Stimulated activated CD8-positive, alpha-beta memory T cell treated with anti-CD3 and anti-CD28 coated beads, Interleukin-4, amount 100 ng/mL, for 1 hour (primary cell): ENCODE data around the gene CACNG5.

Experiments
- DNase-seq, 2 donors: peaks; one replicate each; pipeline ENCODE4 v3.0.0-alpha.2; 2020; ENCODE audit warnings: low read depth in 2 of 2, low spot score in 1 of 2

The CACNG5 gene

DNA sequence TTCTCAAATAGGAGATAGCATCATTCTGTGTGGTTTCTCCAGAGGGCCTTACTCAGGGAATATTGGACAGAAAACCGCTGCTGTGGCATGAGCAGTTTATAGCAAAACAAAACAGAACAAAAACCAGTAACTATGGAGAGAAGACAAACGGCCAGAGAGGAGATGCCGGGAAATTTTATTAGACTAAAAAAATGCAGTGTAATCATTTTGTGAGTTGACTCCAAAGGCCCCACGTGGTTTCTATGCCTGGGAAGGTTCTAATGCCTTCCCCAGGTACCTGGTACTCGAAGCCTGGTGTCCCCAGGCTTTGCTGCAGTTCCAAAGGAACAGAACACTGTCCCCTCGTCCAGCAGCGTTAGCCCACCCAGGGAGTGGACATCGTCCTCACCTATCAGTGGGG lies 12.9 kb upstream of the CACNG5 start:
- no peak for DNase-seq

DNA sequence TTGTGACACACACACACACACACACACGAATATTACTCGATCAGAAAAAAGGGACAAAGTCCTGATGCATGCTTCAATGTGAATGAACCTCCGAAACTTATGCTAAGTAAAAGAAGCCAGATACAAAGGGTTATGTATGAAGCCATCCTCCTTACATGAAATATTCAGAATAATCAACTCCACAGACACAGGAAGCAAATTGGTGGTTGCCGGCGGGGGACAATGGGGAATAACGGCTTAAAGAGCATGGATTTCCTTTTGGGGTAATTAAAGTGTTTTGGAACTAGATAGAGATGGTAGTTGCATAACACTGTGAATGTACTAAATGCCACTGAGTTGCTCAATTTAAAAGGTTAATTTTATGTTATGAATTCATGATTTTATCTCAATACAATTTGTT lies 8.1 kb upstream of the CACNG5 start:
- no peak for DNase-seq

DNA sequence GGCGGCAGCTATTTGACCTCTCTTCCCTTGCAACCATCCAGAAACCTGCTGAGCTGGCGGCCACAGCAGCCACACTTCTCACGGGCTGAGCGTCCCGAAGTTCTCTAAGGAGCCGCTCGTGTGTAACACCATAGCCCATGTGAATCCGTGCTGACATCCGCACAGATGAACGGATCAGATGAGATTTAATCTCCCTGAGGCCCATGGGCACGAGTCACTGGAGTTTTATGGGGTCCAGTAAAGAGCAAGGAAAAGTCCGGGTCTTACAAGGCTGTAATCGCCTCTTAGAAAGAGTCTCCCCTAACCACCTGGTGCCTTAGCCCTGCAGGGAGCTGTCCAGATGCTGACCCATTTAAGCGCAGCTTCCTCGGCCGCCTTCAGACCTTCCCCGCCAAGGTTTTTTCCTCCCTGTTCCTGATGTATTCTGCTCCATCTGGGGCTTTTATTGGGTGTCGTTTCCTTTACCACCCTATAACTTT lies 5.5 kb upstream of the CACNG5 start:
- no peak for DNase-seq

DNA sequence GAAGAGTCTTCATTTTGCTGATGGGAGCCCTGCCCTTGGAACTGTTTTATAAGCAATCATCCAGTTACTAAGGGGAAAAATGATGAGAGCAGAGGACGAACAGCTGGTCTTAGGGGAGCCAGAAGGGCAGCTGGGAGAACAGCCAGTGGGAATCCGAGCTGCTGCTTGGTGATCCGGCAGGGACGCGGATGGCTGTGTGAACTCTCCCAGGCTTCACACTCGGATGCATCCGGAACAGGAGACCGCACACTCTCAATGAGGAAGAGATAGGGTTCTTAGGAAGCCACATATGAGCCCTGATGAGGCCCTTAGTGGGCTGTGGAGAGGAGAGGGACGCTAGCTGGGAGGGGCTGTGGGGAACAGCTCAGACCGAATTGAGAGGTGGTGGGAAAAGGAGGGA lies 5.0 kb upstream of the CACNG5 start:
- no peak for DNase-seq

DNA sequence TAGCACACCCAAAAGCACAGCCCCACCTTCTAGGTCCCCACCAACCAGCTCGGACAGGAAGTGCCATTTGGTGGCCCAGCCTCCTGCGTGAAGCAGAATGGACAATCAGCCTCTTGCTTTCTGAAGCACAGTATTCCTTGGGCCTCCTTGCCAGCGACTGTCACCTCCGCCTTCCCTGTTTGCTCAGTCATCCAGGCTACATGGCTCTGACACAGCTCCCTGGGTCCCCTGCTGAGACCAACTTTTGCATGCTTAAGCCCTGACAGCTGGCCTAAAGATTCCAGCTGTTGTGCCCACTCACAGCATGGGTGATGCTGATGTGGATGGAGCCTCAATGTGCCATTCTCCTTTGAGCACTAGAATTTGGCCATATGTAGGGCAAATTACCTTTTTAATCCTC lies 4.5 kb upstream of the CACNG5 start:
- DNase-seq, result no peak

DNA sequence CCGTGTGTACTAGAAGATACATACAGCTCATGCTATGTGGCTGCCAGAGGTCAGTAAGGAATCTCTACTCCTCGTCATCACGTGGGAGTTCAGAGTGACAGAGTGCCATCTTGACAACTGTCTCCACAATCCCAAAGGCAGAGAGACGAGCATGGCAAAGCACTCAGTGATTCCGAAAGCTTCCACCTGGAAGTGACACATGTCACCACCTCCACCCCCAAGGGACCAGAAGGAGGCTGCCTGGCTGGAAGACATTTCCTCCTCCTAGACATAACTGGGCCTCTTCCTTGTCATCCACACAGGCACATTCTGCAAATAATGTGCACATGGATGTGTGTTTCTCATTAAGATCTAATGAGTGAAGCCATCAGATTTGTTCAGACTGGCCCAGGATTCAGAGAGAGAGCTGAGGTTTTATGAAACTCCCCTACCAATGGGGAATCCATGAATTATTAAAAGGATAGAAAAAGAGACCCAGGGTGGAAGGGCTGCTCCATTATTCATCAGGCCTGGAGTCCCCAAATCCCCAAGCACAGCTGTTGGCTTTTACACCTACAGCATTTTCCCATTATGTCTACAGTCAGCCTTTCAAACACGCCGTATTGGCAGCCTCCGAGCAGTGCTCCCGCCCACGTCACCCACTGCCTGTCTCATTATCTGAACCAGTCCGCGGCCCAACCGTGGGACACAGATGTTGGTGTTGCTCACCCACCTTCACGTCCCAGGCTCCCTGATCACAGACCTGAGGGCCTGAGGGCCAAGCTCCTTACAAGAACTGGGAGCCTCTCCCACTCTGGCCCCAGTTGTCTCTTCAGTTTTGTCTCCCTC lies 3.3 kb upstream of the CACNG5 start:
- no peak for DNase-seq

DNA sequence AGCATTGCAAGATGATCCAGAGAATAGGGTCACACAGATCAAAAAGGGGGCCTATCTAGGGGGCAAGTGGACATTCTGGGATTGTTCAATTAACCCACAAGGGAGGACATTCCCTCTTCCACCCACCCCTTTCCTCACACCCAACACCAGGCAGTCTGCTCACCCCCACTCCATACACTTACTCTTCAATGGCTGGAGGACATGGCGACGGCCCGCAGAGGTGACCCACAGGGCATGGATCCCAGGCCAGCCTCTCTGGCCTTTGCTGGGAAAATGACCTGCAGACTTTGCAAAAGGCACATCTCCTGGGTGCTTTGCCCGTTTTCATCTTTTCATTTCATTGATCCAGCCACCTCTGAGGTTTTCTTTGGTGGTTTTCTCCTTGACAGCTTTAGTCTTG lies 1.7 kb upstream of the CACNG5 start:
- no peak for DNase-seq

DNA sequence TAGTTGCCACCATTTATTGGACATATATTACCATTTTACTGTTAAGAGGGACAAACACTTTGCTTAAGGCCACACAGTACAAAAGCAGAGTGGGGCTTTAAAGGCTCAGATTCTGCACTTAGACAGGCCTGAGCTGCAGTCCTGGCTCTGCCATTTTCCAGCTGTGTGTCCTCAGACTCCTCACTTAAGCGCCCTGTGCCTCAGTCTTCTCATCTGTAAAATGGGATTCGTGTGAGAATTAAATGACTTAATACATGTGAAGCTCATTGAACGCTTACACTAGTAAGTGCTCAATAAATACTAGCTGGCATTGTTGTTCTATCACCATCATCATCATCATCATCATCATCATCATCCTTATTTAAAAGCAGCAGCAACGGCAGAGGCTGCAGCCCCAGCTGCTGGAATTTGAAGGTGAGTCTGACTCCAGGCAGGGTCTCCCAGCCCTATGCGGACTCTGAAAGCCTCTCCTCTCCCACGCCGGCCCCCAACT lies 445 bp upstream of the CACNG5 start:
- DNase-seq, result no peak

DNA sequence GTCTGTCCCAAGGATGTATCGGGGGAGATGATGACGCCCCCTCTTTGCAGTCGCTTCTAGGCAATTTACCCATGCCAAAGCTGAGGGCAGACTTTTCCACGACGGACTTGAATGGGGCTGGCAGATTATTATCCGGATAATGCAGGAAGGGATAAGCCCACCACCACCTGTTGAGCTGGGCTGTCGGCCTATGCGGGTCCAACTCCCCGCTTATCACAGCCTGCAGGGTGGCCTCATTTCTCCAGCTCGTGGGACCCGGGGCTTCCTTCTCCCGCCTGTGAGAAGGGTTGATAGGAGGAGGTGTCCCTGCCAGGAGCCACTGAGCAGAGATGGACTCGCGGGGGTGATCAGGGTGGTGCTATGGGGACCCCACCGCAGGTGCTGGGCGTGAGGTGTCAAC lies 559 bp downstream of the CACNG5 start:
- DNase-seq, result no peak

DNA sequence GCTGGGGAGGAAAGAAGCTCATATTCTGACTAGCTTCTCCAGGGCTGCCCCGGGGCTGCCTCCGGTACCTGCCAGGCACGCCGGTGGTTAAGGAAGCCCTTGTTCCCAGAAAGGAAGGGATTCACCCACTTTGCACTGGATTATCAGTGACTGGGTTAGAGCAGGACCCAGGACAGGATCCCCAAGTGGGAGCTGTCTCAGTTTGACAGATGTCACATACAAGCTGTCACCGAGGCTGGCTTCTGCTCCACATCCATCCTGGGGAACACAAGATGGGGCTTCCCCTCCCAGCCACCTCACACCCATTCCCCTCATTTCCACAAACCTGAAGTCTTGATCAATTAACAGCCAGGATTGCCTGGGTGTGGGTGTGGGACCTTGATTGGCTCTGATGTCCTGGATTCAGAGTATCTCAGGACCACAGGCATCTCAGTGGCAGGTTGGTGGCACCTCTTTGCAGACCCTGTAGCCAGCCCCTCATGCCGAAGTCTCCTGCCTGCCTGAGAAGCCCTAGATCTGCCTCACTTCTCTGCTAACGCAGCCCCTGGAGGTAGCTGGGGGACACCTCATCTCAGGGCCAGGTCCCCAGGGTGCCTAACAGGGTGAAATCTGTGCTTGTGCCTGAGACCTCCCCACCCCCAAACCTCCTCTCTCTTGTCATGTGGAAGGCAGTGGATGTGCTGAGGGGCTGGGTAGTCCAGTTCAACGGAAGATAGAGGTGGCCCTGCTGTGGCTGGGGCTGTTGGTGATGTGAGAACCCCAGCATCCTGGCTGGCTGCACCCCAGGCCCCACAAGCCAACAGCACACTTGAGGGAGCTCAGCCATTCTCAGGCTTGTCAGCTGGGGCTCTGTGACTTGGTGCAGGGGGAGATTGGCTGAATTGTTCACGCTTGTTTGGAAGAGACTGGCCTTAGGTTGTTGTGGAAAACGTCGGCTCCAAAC lies 1.4 kb downstream of the CACNG5 start:
- no peak for DNase-seq

DNA sequence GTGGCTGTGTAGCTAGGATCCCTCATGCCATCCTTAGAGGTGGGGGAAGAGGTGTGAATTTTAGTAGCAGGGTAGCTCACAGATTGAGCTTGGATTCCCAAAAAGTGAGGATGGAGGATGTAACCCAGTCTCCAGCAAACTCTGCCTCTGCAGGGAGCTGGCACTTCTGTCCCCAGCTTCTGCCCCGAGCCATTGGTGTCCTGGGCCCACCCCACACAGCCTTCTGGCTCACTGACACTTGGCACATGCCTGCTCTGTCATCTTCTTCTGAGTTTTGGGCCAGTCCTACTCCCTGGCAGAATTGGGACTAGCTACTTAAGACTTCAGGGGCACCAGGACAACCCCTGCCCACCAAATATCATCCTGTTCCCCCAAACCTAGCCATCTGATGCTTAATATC lies 2.3 kb downstream of the CACNG5 start:
- DNase-seq, result no peak

DNA sequence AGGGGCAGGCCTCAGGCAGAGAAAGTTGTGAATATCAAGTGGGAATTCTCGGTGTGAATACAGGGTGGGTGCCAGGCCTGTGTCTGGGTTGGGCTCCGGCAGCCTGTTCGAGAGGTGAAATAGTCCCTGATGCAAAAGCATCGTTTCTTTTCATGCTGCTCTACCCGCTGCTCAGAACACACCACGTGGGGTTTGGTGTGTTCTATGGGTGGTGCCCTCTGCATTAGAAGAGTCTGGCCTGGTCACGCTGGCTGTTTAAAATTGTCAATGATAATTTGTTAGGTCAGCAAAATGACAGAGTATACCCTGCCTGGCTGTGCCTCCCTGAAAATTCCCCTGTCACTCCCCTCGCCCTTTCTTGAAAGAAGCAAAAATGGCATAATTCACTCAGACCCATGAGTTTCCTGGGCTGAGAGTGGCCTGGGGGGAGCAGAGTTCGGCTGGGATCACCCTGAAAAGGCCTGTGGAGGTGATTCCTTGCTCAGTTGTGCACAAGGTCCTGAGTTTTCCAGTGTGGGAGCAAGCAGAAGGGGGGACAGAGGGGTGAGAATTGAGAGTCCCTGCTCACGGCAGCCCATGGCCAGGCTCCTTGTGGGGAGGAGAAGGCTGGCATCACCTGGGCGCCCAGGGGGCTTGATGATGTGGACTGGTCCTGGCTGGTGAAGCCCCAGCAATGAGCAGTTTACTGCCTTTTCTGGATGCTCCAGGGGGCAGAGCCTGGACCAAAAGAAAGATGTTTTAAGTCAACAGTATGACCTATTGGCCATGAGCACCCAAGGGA lies 3.2 kb downstream of the CACNG5 start:
- DNase-seq, result no peak

DNA sequence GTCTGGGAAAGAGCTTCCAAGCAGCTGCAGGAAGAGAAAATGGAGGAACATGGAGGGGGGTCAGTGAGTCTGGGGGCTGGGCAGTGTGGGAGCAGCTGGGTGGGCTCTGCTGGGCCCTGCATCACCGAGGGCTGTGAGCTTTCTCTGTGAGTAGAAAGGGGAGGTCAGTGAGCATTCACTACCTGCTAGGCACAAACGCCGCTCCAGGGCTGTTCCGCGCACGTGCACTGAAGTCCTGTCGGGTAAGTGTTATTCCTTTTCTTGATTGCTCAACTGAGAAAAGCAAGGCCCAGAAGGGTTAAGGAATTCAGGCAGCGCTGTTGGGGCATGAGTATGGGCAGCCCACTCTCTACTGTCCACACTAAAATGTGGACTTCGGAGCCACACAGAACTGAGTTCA lies 4.7 kb downstream of the CACNG5 start:
- no peak for DNase-seq

DNA sequence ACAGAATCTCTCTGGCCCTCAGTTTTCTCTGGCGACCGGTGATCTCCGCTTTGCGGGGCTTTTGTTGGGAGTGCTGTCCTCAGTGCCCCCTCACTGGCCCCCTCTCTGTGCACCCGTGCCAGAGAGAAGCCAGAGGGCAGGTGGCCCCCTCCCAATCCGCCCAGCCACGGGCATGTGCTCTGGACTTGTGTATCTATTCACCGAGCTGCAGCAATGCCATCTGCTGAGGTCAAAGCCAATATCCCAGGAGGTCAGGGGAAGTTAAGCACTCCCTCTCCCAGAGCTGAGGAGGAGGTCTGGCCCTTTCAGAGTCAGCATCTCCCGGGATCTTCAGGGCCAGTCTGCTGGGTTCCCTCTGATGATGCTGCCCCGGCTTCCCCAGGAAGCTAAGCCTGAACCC lies 5.1 kb downstream of the CACNG5 start:
- no peak for DNase-seq

DNA sequence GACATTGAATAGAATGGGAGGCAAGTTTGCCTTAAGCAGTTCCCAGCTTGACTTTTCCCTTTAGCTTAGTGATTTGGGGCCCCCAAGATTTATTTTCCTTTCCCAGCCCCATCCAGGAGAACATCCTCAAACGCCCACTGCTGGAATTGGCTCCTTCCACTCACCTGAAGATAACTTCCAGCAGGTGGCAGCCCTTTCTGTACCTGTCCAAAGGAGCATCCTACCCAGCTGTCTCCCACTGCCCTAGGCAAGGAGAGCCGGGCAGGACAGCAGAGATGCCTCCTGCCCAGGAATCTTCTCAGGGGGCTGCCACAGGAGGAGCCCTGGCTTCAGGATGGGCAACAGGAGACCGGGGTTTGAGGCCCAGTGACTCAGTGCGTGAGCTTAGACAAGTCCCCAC lies 6.4 kb downstream of the CACNG5 start:
- no peak for DNase-seq

DNA sequence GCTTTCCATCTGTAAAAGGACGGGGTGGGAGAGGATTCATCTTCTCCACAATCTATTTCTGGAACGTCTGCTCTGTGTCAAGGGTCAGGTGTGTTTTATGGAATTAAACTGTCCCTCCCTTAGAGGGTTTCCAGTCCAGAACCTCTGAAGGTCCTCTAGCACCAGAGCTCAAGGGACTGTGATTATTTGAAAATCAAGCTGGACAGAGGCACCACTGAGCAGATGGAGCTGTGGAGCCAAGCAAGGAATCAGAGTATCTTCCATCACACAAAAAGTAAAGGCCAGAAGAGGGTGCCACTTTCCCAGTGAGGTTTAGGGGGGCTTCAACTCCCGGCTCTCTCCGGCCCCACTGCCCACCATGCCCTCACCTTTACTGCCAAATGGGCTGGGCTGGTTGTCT lies 6.8 kb downstream of the CACNG5 start:
- DNase-seq, result no peak

DNA sequence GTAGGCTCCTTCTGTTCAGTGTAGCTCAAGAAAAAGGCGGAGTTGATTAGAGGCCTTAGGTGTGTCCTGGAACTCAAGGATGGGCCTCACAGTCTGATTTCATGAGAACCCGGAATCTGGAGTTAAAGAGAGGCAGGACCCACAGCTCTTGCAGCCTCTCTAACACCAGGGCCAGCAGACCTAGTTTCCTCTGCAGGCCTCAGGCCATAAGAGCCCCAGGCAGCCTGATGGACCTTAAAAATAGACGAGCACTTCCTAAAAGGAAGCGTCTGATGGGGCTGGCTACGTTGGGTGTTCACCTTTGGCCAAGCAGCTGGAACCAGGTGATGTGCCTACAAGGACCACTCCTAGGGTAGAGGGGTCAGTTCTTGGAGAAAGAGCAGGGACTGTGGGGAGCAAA lies 7.6 kb downstream of the CACNG5 start:
- DNase-seq, result no peak

DNA sequence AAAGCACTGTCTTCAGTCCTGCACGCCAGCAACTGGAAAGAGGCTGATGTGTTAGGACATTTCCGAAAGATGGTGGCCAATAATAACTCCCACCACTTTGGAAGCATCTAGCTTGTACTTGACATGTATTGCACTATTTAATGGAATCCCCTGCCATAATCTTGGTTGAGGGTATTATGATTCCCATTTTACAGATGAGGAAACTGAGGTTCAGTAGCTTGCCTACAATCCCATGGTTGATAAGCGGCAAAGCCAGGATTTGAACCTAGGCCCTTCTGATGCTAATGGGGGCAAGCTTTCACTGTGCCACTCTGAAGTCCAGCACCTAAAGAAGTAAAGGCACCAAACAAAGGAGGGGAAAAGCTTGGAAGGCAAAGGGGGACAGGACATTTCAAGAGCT lies 8.0 kb downstream of the CACNG5 start:
- DNase-seq, result no peak

DNA sequence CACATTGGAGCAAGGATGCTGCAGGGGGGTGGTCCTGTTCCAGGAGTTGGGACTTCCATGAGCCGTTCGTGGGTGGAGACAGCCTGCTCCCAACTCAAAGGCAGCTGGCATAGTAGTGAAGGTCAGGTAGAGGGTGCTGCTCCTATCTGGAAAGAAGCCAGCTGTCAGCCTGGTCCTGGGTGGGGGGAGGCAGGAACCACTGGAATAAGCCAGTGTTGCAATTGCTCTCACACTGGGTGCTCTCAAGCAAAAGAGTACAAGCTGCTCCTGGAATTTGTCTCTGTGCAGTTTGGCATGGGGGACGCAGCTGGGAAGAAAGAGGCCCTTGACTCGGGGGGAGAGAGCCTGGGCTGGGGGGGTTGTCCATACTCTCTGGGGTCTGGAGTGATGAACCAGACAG lies 8.7 kb downstream of the CACNG5 start:
- DNase-seq, result no peak

DNA sequence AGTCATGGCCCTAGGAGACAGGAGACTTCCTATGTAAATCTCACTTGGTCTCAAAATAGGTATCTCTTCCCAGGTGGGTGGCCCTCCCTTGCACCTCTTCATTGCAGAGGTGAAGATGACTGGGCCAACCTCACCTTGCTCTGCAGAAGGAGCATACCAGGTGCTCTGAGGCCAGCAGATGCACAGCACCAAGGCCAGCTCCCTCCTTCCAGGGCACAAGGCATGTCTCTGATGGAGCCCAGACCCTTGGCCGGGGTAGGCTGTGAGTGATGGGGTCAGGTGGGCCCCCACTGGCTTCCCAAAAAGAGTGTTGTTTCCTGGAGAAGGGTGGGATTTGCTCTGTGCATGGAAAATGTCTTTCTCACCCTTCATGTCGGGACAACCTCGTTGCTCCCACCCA lies 12.8 kb downstream of the CACNG5 start:
- DNase-seq, result no peak

DNA sequence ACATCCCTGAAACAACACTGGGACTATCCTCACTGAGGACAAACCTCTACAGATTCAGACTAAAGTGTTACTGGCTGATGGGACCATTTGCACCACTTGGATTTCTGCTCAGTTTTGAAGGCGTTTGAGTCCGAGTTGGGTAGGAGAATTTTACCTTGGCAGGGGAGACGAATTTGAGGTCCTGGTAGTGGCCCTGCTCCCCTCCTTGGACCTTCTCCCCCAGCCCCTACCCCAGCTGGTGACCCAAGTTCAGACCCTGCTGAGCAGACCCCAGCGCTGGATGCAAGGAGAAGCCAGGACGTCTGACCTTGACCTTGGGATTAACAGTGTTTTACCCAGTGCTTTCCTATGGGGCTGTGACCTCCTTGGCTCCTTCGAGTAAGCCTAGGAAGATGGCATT lies 13.6 kb downstream of the CACNG5 start:
- no peak for DNase-seq
